HG03039 (cell line): ENCODE measurements around the gene WNT5B.
"Not testable (repeated sequence)": the region's sequence is repeated elsewhere in the genome, so short reads cannot be mapped to it uniquely, and the experiment has no call there.

Experiments
- ATAC-seq: cut with Tn5 transposase; IDR thresholded peaks from one replicate; pipeline ENCODE4 v1.9.1; 2021; ENCODE audit warnings: mild to moderate bottlenecking, moderate library complexity; ENCODE audit not compliant: unreplicated experiment

WNT5B gene

DNA sequence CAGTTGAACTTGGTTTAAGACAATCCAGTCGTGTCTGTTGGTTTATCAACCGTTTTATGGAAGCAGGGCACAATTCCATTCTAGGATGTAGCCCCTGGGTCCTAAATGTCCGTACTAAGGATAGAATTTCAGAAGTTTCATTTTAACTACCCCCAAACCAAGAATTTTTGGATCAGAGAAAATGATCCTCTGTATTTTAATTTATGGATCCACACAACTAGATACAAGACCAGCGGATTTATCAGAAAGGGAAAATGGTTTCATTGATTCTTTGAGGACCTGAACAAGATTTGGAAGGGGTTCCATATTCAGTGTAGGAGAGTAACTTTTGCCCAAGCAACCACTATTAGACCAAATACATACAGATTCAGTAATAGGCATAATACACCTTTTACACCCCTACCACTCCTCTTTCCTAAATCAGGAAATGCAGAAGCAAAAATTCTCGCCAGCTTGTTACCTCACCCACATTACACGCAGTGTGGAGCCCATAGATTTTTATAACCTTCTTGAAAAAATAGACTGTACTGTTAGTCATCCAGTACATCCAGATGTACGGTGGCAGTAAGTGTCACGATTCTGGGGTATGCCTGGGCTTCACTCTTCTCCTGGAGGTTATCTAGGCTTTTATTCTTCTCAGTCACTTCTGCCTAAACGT, 33.2 kb upstream of the WNT5B start:
- ATAC-seq: no peak

GRCh38 chr12:1598757-1599156, 30.3 kb upstream of the WNT5B start:
- no peak for ATAC-seq

GRCh38 chr12:1602706-1603105, 26.3 kb upstream of the WNT5B start:
- not testable (repeated sequence) for ATAC-seq

DNA sequence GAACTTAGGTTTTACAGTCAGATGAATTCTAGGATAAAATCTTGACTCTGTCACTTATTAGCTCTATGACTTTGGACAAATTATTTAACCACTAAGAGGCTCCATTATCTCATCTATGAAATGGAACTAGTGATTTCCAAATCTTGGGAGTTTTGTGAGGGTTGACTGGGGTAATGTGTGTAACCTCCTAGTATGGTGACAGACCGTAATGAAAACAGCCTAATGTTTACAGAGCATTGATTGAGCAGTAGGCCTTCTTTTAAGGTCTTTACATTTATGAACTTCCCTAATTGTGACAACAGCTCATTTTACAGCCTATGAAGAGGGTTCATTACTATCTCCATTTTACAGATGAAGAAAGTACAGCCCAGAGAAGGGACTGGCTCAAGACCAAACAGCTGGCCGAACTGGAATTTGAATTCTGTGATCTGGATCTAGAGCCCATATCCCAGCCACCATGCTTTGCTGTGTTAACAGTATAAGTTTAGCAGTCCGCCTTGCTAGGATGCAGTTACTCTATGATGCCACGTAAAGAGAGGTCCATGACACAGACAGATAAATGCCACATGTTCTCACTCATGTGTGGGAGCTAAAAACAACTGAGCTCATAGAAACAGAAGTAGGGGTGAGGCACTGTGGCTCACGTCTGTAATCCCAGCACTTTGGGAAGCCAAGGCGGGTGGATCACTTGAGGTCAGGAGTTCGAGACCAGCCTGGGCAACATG, 25.6 kb upstream of the WNT5B start:
- no peak for ATAC-seq

DNA sequence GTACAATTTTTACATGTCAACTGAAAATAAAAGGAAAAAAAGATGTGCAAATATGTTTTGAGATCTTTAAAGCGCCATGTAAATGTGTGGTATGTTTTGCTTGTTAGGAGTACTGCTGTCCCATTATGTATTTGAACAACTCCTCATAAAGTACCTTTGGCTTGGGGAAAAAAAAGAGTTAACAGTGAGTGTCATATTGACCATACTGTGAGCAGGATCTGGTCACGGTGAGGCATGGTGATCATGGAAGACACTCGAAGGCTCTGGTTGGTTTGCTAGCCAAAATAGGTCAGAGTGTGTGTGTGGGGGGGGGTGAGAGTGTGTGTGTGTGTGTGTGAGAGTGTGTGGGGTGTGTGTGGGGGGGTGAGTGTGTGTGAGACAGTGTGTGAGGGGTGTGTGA, 24.6 kb upstream of the WNT5B start:
- ATAC-seq: no peak

DNA sequence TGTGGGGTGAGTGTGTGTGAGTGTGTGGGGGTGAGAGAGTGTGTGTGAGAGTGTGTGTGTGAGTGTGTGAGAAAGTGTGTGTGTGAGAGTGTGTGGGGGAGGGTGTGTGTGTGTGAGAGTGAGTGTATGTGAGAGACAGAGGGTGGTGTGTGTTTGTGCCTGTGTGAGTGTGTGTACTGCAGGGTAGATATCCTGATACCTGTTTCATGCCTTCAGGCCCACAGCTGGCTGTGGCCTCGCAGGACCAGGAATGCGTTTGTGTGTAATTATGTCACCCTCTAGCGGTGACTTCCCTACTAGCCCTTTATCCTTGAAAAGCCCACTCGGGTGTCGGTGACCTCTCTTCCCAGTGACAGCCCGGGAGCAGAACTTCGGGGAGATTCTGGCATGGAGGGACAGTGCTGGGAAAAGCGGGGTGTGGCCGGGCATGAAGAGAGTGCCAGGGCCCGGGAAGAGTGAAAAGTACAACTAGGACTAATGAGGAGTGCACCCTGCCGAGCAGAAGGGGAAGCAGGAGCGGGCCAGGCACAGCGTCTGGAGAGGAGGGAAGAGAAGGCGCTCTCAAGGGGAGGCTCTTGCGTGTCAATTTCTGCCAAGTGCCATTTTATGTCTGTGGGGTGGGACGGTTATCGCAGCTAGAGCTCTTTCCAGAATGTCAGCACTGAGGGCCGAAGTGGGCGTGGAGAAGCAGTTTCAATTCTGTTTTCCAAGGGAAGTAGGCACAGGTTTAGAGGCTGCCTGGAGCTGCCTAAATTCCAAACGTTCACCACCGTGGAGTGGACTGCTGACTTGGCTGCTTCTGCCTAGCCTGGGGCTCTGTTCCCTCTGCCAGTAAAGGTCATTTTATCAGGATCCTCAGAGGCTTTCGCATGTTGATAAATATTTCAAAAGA, 23.7 kb upstream of the WNT5B start:
- peak; percentile 19 for ATAC-seq

DNA sequence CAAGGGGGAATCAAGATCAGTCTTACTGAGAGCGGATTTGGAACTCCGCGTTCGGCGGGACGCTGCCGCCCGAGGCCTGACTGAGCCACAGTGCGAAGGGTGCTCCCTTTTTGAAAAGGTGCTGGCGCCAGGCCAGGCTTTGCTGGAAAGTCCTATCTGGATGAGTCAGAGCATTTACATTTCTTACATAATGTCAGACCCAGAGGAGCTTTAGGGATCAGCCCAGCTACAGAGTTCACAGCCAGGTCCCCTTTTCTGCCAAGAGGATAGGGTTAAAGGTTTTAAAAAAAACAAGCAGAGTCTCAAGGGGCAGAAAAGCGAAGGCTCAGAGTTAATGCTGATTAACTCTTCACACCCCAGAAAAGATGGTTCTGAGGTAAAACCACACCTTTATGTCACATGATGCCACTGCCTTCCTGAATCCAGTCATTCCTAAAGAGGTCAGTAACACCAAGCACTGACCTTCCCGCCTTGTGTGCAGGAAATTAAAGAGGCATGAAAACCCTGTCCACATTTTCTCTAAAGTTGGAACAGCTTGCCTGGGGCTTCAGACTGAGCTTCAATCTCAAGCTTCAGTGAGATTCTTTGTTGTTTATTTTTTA, 22.9 kb upstream of the WNT5B start:
- ATAC-seq: peak; percentile 56

DNA sequence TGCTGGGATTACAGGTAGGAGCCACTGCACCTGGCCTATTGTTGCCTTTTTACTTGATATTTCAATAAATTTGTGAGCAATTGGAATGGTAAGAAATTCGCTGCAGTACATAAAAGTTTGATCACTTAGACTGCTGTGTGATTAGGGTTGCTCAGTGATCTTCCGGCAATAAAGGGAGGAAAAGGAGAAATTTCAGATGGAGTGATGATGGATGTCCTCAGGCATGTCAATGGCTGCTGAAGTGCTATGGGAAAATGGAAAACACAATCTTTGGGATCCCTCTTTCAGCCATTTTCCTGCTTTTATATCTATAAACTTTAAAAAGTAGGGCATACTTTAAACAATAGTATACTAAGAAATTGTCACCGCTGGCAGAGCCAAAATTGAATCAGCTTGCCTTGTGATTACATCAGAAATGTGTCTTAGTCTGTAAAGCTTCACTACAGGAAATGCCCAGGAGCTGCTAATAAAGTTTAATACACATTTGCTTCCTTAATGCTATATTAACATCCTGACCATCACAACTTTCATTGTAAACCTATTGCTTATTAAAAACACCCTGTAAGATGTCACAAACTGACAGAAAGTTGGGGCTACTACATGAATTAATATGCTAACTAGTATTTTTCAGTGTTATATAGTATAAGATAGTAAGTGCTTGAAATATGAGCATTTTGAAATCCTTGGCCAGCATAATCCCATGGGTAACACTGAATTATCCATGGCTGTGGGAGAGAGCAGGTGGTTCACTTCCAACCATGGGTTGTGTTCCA, 20.9 kb upstream of the WNT5B start:
- no peak for ATAC-seq

DNA sequence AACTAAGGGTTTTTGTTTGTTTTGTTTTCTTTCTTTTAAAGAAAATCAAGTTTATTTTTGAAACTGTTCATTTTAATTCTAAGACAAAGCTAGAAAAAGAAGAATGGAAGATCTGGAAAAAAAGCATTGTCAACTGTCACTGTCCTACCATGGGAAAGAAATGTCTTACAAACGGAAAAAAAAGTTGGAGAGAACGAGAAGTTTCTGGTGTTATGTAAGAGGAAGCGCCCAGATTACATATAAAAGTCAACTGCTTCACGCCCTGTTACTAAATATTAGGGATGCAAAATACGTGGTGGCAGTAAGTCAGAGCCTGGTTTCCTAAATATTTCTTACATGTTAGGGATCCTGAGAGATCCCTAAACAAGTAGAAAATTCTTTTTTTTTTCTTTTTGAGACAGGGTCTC, 20.3 kb upstream of the WNT5B start:
- ATAC-seq: no peak

GRCh38 chr12:1610072-1610643, 18.9 kb upstream of the WNT5B start:
- no peak for ATAC-seq

DNA sequence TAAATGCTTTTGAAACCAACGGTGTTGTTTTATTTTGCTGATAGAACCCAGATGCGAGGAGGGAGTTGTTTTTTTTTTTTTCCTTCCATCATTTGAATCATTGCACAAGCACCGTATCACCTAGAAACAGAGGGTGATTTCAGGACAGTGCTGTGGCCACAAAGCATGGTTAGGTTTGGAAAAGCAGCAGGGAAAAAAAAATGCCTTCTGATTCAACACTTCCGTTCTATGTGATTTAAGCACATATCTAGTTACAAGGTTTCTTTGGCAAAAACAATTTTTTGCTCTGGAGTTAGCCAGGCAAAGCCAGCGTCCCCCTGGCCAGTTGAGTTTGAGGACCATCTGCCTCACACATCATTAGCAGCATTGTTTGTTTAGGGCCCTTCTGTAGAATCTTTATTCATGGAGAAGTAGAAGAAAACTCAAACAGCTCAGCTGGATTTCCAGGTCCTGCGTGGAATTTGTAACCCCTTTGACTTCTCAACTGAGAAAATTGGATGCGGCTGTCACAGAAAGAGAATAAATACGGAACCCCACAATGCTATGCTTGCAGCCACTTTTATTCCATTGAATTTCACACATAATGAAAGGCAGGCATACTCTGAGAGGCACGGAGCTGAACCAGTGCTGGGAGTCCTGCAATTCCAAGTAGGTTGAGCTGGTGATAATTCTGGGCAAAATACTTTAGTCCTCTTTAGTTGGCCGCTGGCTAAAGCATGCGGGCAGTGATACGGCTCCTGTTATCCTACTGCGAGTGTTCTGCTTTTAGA, 17.0 kb upstream of the WNT5B start:
- ATAC-seq: no peak

GRCh38 chr12:1613860-1614259, 15.2 kb upstream of the WNT5B start:
- no peak for ATAC-seq

- ATAC-seq: no peak
These were observed 14.7 kb upstream of the WNT5B start for GRCh38 chr12:1614360-1614759.

DNA sequence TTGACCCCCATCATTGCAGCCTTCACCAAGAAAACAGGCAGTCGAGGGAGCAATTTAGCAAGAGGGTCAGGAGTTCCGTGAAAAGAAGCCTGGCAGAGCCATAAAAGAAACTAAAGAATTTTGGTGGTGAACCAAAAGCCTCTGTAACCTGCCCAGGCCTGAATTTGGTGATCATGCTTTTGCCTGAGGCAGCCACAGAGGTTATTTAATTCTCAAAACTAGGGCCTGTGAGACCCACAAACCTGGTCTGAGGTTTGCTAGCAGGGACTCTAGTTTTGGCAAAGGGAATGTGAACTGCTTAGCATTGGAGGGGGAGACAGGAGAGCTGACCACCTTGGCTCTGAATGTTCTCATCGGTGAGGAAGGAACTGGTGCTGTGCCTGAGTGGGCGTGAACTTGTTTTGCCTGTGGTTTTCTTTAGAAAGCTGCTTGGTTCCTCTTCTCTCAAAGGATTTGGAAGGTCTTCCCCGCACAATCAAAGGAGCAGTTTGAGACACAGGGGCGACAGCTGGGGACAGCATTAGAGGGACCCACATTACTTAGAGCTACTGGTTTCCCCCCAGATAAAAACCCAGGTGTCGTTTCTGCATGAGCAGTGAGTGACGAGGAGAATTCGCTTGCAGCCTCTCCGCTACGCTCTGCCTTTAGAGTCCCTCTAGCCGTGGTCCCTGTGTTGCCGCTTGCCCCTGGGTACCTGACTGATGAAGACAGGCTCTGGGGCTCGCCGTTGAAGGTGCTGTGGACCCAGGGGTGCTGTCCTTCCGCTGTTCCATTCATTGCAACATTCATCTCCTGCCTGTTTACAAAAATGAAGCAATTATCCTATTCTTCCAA, 12.6 kb upstream of the WNT5B start:
- ATAC-seq: no peak

- ATAC-seq: no peak
These were observed 10.5 kb upstream of the WNT5B start for GRCh38 chr12:1618489-1618888.

GRCh38 chr12:1619159-1619558, 9.9 kb upstream of the WNT5B start:
- ATAC-seq: no peak

- no peak for ATAC-seq
These were observed 9.4 kb upstream of the WNT5B start for GRCh38 chr12:1619587-1619986.

DNA sequence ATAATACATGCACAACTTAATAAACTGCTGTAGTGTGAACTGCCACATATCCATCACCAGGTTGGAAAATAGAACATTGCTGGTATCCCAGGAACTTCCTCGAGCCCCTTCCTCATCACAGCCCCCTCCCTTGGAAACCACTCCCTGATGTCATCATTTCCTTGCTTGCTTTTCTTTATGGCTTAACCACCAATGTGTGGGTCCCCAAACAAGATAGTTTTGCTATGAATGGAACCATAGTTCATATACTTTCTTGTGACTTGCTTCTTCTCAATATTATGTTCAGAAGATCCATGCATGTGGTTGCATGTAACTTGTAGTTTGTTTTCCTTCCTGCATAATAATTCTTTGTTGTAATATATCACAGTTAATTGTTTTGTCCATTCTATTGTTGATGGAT, 8.9 kb upstream of the WNT5B start:
- ATAC-seq: no peak

GRCh38 chr12:1622406-1622805, 6.6 kb upstream of the WNT5B start:
- ATAC-seq: no peak
